ENCODE measurements around the gene TMEM151B. TPM values are rescaled to one million over a fixed set of nuclear protein-coding genes. Genes with fewer than 3 reads are reported as not detected.

TMEM151B gene
- total and polyA plus RNA-seq, 2 of the 13 experiments (the other 11 are each of a cell fraction or from before 2014, with no cell fraction given) = not detected

DNA sequence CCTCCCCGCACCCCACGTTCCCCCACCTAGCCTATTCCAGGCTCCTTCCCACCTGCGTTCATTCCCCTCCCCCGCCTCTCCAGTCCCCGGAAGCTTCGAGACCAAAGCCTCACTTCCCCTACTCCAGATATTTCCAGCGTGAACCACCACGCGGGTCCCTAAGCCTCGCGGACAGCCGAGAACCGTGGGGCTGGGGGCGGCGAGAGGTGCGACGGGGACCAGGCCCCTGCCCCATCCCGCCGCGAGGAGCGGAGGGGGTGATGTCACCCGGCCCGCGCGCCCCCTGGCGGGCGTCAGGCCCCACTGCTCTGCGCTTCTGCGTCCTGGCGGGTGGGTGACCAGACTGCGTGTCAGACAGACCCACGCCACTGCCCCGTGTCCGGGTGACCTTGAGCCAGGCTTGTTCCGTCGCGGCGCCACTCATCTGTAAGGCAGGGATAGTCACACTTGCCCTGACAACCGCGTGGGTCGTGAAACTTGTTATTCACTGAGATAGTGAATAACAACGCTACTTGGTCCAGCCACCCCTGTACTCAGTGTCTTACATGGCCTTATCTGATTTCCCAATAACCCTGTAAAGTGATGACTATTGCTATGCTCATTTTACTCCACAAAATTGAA is 32.3 kb upstream of the TMEM151B start (continued):
- TF ChIP-seq KLF9 (CRISPR knock-in tag; IDR thresholded peaks at IDR 0.05; ENCODE audit: low read depth) = 0 out of 2 replicates have a peak, but pooled peaks have one; percentile 35
- TF ChIP-seq, protein P1, sequence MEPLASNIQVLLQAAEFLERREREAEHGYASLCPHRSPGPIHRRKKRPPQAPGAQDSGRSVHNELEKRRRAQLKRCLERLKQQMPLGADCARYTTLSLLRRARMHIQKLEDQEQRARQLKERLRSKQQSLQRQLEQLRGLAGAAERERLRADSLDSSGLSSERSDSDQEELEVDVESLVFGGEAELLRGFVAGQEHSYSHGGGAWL (CRISPR knock-in tag; IDR thresholded peaks at IDR 0.05) = peak; percentile 77; the same call in 1 of the 2 replicates
- TF ChIP-seq ZFY (CRISPR knock-in tag; IDR thresholded peaks at IDR 0.05) = peak; percentile 81
- no peak for TF ChIP-seq RELA (CRISPR knock-in tag; IDR thresholded peaks at IDR 0.05)
- TF ChIP-seq U2AF1 (optimal IDR thresholded peaks at IDR 0.05; ENCODE audit: low read depth, low read length) = no peak
- TF ChIP-seq ZNF331 (CRISPR knock-in tag; IDR thresholded peaks at IDR 0.05) = peak; percentile 26; the same call in 1 of the 2 replicates
- TF ChIP-seq ZNF747 (CRISPR knock-in tag; IDR thresholded peaks at IDR 0.05; ENCODE audit: borderline replicate concordance) = peak; percentile 51; the same call in 1 of the 2 replicates
- TF ChIP-seq, protein P2, sequence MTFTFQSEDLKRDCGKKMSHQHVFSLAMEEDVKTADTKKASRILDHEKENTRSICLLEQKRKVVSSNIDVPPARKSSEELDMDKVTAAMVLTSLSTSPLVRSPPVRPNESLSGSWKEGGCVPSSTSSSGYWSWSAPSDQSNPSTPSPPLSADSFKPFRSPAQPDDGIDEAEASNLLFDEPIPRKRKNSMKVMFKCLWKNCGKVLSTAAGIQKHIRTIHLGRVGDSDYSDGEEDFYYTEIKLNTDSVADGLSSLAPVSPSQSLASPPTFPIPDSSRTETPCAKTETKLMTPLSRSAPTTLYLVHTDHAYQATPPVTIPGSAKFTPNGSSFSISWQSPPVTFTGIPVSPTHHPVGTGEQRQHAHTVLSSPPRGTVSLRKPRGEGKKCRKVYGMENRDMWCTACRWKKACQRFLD (CRISPR knock-in tag; IDR thresholded peaks at IDR 0.05; ENCODE audit: borderline replicate concordance) = no peak
- no peak for TF ChIP-seq NFYB (CRISPR knock-in tag; IDR thresholded peaks at IDR 0.05)
- TF ChIP-seq, protein P3, sequence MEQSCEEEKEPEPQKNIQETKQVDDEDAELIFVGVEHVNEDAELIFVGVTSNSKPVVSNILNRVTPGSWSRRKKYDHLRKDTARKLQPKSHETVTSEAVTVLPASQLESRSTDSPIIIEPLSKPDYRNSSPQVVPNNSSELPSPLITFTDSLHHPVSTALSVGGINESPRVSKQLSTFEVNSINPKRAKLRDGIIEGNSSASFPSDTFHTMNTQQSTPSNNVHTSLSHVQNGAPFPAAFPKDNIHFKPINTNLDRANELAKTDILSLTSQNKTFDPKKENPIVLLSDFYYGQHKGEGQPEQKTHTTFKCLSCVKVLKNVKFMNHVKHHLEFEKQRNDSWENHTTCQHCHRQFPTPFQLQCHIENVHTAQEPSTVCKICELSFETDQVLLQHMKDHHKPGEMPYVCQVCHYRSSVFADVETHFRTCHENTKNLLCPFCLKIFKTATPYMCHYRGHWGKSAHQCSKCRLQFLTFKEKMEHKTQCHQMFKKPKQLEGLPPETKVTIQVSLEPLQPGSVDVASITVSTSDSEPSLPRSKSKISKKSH (CRISPR knock-in tag; IDR thresholded peaks at IDR 0.05; ENCODE audit: borderline replicate concordance) = peak; percentile 62; the same call in 1 of the 2 replicates
- TF ChIP-seq, protein P4, sequence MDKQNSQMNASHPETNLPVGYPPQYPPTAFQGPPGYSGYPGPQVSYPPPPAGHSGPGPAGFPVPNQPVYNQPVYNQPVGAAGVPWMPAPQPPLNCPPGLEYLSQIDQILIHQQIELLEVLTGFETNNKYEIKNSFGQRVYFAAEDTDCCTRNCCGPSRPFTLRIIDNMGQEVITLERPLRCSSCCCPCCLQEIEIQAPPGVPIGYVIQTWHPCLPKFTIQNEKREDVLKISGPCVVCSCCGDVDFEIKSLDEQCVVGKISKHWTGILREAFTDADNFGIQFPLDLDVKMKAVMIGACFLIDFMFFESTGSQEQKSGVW (CRISPR knock-in tag; IDR thresholded peaks at IDR 0.05; ENCODE audit: borderline replicate concordance) = no peak
- TF ChIP-seq ZFP41 (CRISPR knock-in tag; IDR thresholded peaks at IDR 0.05; ENCODE audit: borderline replicate concordance) = no peak
- TF ChIP-seq PAF1 (CRISPR knock-in tag; IDR thresholded peaks at IDR 0.05) = peak; percentile 64; the same call in 1 of the 2 replicates
- peak; percentile 58; the same call in 1 of the 2 replicates for TF ChIP-seq ZNF335 (CRISPR knock-in tag; IDR thresholded peaks at IDR 0.05)
- TF ChIP-seq, protein P5, sequence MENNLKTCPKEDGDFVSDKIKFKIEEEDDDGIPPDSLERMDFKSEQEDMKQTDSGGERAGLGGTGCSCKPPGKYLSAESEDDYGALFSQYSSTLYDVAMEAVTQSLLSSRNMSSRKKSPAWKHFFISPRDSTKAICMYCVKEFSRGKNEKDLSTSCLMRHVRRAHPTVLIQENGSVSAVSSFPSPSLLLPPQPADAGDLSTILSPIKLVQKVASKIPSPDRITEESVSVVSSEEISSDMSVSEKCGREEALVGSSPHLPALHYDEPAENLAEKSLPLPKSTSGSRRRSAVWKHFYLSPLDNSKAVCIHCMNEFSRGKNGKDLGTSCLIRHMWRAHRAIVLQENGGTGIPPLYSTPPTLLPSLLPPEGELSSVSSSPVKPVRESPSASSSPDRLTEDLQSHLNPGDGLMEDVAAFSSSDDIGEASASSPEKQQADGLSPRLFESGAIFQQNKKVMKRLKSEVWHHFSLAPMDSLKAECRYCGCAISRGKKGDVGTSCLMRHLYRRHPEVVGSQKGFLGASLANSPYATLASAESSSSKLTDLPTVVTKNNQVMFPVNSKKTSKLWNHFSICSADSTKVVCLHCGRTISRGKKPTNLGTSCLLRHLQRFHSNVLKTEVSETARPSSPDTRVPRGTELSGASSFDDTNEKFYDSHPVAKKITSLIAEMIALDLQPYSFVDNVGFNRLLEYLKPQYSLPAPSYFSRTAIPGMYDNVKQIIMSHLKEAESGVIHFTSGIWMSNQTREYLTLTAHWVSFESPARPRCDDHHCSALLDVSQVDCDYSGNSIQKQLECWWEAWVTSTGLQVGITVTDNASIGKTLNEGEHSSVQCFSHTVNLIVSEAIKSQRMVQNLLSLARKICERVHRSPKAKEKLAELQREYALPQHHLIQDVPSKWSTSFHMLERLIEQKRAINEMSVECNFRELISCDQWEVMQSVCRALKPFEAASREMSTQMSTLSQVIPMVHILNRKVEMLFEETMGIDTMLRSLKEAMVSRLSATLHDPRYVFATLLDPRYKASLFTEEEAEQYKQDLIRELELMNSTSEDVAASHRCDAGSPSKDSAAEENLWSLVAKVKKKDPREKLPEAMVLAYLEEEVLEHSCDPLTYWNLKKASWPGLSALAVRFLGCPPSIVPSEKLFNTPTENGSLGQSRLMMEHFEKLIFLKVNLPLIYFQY (CRISPR knock-in tag; IDR thresholded peaks at IDR 0.05; ENCODE audit: borderline replicate concordance) = no peak
- TF ChIP-seq, protein P6, sequence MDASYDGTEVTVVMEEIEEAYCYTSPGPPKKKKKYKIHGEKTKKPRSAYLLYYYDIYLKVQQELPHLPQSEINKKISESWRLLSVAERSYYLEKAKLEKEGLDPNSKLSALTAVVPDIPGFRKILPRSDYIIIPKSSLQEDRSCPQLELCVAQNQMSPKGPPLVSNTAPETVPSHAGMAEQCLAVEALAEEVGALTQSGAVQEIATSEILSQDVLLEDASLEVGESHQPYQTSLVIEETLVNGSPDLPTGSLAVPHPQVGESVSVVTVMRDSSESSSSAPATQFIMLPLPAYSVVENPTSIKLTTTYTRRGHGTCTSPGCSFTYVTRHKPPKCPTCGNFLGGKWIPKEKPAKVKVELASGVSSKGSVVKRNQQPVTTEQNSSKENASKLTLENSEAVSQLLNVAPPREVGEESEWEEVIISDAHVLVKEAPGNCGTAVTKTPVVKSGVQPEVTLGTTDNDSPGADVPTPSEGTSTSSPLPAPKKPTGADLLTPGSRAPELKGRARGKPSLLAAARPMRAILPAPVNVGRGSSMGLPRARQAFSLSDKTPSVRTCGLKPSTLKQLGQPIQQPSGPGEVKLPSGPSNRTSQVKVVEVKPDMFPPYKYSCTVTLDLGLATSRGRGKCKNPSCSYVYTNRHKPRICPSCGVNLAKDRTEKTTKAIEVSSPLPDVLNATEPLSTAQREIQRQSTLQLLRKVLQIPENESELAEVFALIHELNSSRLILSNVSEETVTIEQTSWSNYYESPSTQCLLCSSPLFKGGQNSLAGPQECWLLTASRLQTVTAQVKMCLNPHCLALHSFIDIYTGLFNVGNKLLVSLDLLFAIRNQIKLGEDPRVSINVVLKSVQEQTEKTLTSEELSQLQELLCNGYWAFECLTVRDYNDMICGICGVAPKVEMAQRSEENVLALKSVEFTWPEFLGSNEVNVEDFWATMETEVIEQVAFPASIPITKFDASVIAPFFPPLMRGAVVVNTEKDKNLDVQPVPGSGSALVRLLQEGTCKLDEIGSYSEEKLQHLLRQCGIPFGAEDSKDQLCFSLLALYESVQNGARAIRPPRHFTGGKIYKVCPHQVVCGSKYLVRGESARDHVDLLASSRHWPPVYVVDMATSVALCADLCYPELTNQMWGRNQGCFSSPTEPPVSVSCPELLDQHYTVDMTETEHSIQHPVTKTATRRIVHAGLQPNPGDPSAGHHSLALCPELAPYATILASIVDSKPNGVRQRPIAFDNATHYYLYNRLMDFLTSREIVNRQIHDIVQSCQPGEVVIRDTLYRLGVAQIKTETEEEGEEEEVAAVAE (CRISPR knock-in tag; IDR thresholded peaks at IDR 0.05; ENCODE audit: borderline replicate concordance) = peak; percentile 67; the same call in 1 of the 2 replicates

Measured in HepG2 (cell line).